ENCODE results near the gene SEC61A1. TPM values are rescaled to one million over a fixed set of nuclear protein-coding genes. Genes with fewer than 3 reads are reported as not detected.

SEC61A1 gene
- total and polyA plus RNA-seq, 4 donors, result 80.4 to 295 (median 147) TPM

GRCh38 chr3:128077202-128077624 lies 25.0 kb downstream of the SEC61A1 start:
- WGBS, result 54% methylated on average over 11 of the region's 11 CpGs
- H3K36me3 ChIP-seq (ENCODE audit: control insufficient read depth in 4 of 4, insufficient read depth in 3 of 4, low read depth in 1 of 4, low read length in 3 of 4), result peaks cover 0 to 4% (median 0%) of the 10 kb centered on the region in 4 donors
- peaks cover 17 to 81% (median 64%) of the 10 kb centered on the region in 4 donors for H3K4me1 ChIP-seq (ENCODE audit: control insufficient read depth in 4 of 4, insufficient read depth in 4 of 4, low read length in 3 of 4)
- TF ChIP-seq FOXA1 (IDR thresholded peaks at IDR 0.05) (no peak), NR2F2 (IDR thresholded peaks at IDR 0.05) (no peak), SP1 (IDR thresholded peaks at IDR 0.05) (no peak), GABPA (IDR thresholded peaks at IDR 0.05 in 1 of 2, conservative IDR thresholded peaks at IDR 0.05 in 1 of 2) (no peak), TAF1 (conservative IDR thresholded peaks at IDR 0.05) (no peak), RXRA (IDR thresholded peaks at IDR 0.05) (no peak), HNF4A (conservative IDR thresholded peaks at IDR 0.05) (no peak), EGR1 (IDR thresholded peaks at IDR 0.05; ENCODE audit: low read depth in 2 of 2) (no peak), YY1 (IDR thresholded peaks at IDR 0.05) (no peak), HNF4G (IDR thresholded peaks at IDR 0.05) (no peak), RAD21 (IDR thresholded peaks at IDR 0.05) (no peak), FOXA2 (IDR thresholded peaks at IDR 0.05) (no peak), JUND (IDR thresholded peaks at IDR 0.05) (no peak), CTCF (IDR thresholded peaks at IDR 0.05; ENCODE audit: low read depth, low read length, missing input control) (no peak), ZBTB33 (IDR thresholded peaks at IDR 0.05) (no peak), REST (IDR thresholded peaks at IDR 0.05) (no peak)
- TF ChIP-seq, protein P1, sequence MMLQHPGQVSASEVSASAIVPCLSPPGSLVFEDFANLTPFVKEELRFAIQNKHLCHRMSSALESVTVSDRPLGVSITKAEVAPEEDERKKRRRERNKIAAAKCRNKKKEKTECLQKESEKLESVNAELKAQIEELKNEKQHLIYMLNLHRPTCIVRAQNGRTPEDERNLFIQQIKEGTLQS (IDR thresholded peaks at IDR 0.05), result no peak
- peak overlapping the region in 1 of 2 donors; percentile 8 for H3K27ac ChIP-seq (ENCODE audit: low read depth in 1 of 2, low read length in 2 of 2)
- DNase-seq (ENCODE audit: low spot score), result no peak
- no peak overlapping the region for H3K9ac ChIP-seq (ENCODE audit: low read depth in 1 of 2, low read length in 2 of 2)
- H3K9me3 ChIP-seq (ENCODE audit: control insufficient read depth in 4 of 4, low read length in 3 of 4), result no peaks in the 10 kb centered on the region
- H3K4me3 ChIP-seq (ENCODE audit: low read depth in 1 of 3, low read length in 3 of 3), result peak overlapping the region in 1 of 3 donors; percentile 34
- no peaks in the 10 kb centered on the region for H3K27me3 ChIP-seq (ENCODE audit: control insufficient read depth in 4 of 4, insufficient read depth in 4 of 4, low read length in 3 of 4)

DNA sequence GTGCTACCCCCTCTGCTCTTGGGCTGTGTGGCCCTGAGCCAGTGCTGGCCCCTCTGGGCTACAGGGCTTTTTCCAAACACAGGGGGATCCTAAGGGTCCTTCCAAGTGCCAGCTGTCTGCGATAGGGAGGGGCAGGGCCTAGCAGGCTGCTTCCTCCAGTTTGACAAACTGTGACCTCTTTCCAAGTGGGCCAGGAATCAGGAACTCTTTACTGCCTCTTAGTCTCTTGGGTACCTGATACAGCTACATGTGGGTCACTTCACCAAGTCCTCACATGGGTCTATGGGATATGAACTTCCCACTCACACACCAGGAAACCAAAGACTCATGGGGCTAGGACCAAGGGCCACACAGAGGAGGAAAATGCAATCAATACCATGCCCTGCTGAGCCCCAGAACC lies 25.4 kb downstream of the SEC61A1 start:
- Histone ChIP-seq H3K27me3 (ENCODE audit: control insufficient read depth in 4 of 4, insufficient read depth in 4 of 4, low read length in 3 of 4) (no peaks in the 10 kb centered on the region), H3K9me3 (ENCODE audit: control insufficient read depth in 4 of 4, low read length in 3 of 4) (no peaks in the 10 kb centered on the region), H3K27ac (ENCODE audit: low read depth in 1 of 2, low read length in 2 of 2) (peak overlapping the region in 1 of 2 donors; percentile 8), H3K4me1 (ENCODE audit: control insufficient read depth in 4 of 4, insufficient read depth in 4 of 4, low read length in 3 of 4) (peaks cover 21 to 81% (median 64%) of the 10 kb centered on the region in 4 donors), H3K9ac (ENCODE audit: low read depth in 1 of 2, low read length in 2 of 2) (no peak overlapping the region), H3K36me3 (ENCODE audit: control insufficient read depth in 4 of 4, insufficient read depth in 3 of 4, low read depth in 1 of 4, low read length in 3 of 4) (peaks cover 0 to 1% (median 0%) of the 10 kb centered on the region in 4 donors), H3K4me3 (ENCODE audit: low read depth in 1 of 3, low read length in 3 of 3) (no peak overlapping the region)
- WGBS, result 63% methylated on average over 1 of the region's 1 CpG
- no peak for DNase-seq (ENCODE audit: low spot score)
- TF ChIP-seq, protein P2, sequence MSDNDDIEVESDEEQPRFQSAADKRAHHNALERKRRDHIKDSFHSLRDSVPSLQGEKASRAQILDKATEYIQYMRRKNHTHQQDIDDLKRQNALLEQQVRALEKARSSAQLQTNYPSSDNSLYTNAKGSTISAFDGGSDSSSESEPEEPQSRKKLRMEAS (IDR thresholded peaks at IDR 0.05), result no peak
- no peak for TF ChIP-seq JUND (IDR thresholded peaks at IDR 0.05)
- no peak for TF ChIP-seq TAF1 (conservative IDR thresholded peaks at IDR 0.05)
- no peak for TF ChIP-seq YY1 (IDR thresholded peaks at IDR 0.05)
- no peak for TF ChIP-seq SP1 (IDR thresholded peaks at IDR 0.05)
- TF ChIP-seq NR2F2 (IDR thresholded peaks at IDR 0.05), result no peak
- TF ChIP-seq ZBTB33 (IDR thresholded peaks at IDR 0.05), result no peak
- TF ChIP-seq GABPA (IDR thresholded peaks at IDR 0.05 in 1 of 2, conservative IDR thresholded peaks at IDR 0.05 in 1 of 2), result no peak
- TF ChIP-seq, protein P1 (IDR thresholded peaks at IDR 0.05), result no peak
- no peak for TF ChIP-seq HNF4G (IDR thresholded peaks at IDR 0.05)
- TF ChIP-seq EGR1 (IDR thresholded peaks at IDR 0.05; ENCODE audit: low read depth in 2 of 2), result no peak
